Upper lobe of left lung (tissue), 4 donors: ENCODE results near the gene SUB1.

ENCODE experiments used
- EP300 ChIP-seq, 4 donors: sonication (generic); formaldehyde crosslinking; IDR thresholded peaks; one replicate each; pipeline ENCODE4 v1.5.1; 2017; ENCODE audit warnings: antibody characterized with exemption in 4 of 4, control low read depth in 2 of 4
- POLR2A ChIP-seq, 4 donors: fragments of 450-650 bp; IDR thresholded peaks; one replicate each; pipeline ENCODE4 v1.5.1; 2016 to 2017; ENCODE audit warnings: antibody characterized with exemption in 4 of 4, mild to moderate bottlenecking in 2 of 4
- TF ChIP-seq, protein P1 (sequence below), 6 experiments: fragments of 450-650 bp in 4 of 6; fragments of 200-600 bp in 2 of 6; sonication (generic) in 2 of 6; IDR thresholded peaks; one replicate each; pipeline ENCODE4 v1.5.1; 2016 to 2019; ENCODE audit warnings: antibody characterized with exemption in 6 of 6

DNA sequence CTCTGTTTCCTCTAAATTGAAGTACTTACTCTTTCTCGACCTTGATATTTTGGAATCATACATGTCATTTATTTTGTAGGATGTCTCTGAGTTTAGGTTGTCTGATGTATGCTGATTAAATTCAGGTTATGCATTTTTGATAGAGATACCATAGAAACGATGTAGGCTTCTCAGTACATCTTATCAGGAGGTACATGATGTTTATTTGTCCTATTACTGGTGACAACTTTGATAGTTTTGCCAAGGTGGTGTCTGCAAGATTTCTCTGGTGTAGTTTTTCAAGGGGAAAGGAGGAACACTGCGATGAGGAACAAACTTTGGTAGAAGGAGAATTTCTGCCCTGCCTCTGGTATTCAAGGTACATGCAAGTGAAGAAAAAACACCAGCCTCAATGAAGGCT is 29.9 kb downstream of the SUB1 start:
- TF ChIP-seq EP300 (IDR thresholded peaks at IDR 0.05) = no peak
- TF ChIP-seq, protein P1, sequence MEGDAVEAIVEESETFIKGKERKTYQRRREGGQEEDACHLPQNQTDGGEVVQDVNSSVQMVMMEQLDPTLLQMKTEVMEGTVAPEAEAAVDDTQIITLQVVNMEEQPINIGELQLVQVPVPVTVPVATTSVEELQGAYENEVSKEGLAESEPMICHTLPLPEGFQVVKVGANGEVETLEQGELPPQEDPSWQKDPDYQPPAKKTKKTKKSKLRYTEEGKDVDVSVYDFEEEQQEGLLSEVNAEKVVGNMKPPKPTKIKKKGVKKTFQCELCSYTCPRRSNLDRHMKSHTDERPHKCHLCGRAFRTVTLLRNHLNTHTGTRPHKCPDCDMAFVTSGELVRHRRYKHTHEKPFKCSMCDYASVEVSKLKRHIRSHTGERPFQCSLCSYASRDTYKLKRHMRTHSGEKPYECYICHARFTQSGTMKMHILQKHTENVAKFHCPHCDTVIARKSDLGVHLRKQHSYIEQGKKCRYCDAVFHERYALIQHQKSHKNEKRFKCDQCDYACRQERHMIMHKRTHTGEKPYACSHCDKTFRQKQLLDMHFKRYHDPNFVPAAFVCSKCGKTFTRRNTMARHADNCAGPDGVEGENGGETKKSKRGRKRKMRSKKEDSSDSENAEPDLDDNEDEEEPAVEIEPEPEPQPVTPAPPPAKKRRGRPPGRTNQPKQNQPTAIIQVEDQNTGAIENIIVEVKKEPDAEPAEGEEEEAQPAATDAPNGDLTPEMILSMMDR (IDR thresholded peaks at IDR 0.05) = no peak
- TF ChIP-seq POLR2A (IDR thresholded peaks at IDR 0.05) = no peak
